SK-N-SH treated with all-trans-retinoic acid at 6 μM for 48 hours (cell line): ENCODE results near the gene TMED4.

Experiments used
- ATAC-seq: fragments of 200-7000 bp; cut with Tn5 transposase; 3 replicates; pipeline ENCODE4 v1.9.1; 2020; ENCODE audit warnings: mild to moderate bottlenecking, moderate library complexity
- BACH2 ChIP-seq: fragments of 250-450 bp; sonication (Bioruptor Pico); IDR thresholded peaks from 2 replicates; pipeline ENCODE4 v1.9.0; 2021; ENCODE audit warnings: mild to moderate bottlenecking, borderline replicate concordance
- CSDC2 ChIP-seq: fragments of 250-450 bp; sonication (Bioruptor Pico); IDR thresholded peaks from 2 replicates; pipeline ENCODE4 v1.5.0; 2020; ENCODE audit warnings: mild to moderate bottlenecking, moderate library complexity
- ESRRG ChIP-seq: fragments of 250-450 bp; sonication (Bioruptor Pico); IDR thresholded peaks from 2 replicates; pipeline ENCODE4 v1.6.1; 2021; ENCODE audit warnings: mild to moderate bottlenecking
- GLIS3 ChIP-seq: fragments of 250-450 bp; sonication (Bioruptor Pico); IDR thresholded peaks from 2 replicates; pipeline ENCODE4 v1.5.0; 2020; ENCODE audit warnings: mild to moderate bottlenecking, moderate library complexity
- ISL1 ChIP-seq: fragments of 250-450 bp; sonication (Bioruptor Pico); IDR thresholded peaks from 2 replicates; pipeline ENCODE4 v2.1.2; 2022; ENCODE audit warnings: mild to moderate bottlenecking, moderate library complexity
- OSR1 ChIP-seq: fragments of 250-450 bp; sonication (Bioruptor Pico); IDR thresholded peaks from 2 replicates; pipeline ENCODE4 v1.8.0; 2022; ENCODE audit warnings: moderate library complexity, mild to moderate bottlenecking, inconsistent platforms
- PPARA ChIP-seq: fragments of 250-450 bp; sonication (Bioruptor Pico); IDR thresholded peaks from 2 replicates; pipeline ENCODE4 v1.5.0; 2020; ENCODE audit warnings: mild to moderate bottlenecking, borderline replicate concordance
- RARB ChIP-seq: fragments of 250-450 bp; sonication (Bioruptor Pico); IDR thresholded peaks from 2 replicates; pipeline ENCODE4 v1.8.0; 2021; ENCODE audit warnings: mild to moderate bottlenecking, moderate library complexity
- SNAI2 ChIP-seq: fragments of 250-450 bp; sonication (Bioruptor Pico); IDR thresholded peaks from 2 replicates; pipeline ENCODE4 v1.5.0; 2020; ENCODE audit warnings: mild to moderate bottlenecking, moderate library complexity
- TOX ChIP-seq: fragments of 250-450 bp; sonication (Bioruptor Pico); IDR thresholded peaks from 2 replicates; pipeline ENCODE4 v1.8.0; 2021; ENCODE audit warnings: mild to moderate bottlenecking, moderate library complexity, borderline replicate concordance
- ZC3H10 ChIP-seq: fragments of 250-450 bp; sonication (Bioruptor Pico); IDR thresholded peaks from 2 replicates; pipeline ENCODE4 v1.5.1; 2021; ENCODE audit warnings: mild to moderate bottlenecking, moderate library complexity
- ZFP3 ChIP-seq: fragments of 250-450 bp; sonication (Bioruptor Pico); IDR thresholded peaks from 2 replicates; pipeline ENCODE4 v1.5.0; 2020; ENCODE audit warnings: mild to moderate bottlenecking, moderate library complexity
- ZFP30 ChIP-seq: fragments of 450-650 bp; formaldehyde crosslinking; IDR thresholded peaks from 2 replicates; pipeline ENCODE4 v1.5.0; 2022; ENCODE audit warnings: mild to moderate bottlenecking, moderate library complexity
- ZNF70 ChIP-seq: fragments of 450-650 bp; formaldehyde crosslinking; IDR thresholded peaks from 2 replicates; pipeline ENCODE4 v1.5.0; 2020; ENCODE audit warnings: mild to moderate bottlenecking, moderate library complexity
- ZNF8 ChIP-seq: fragments of 450-650 bp; formaldehyde crosslinking; IDR thresholded peaks from 2 replicates; pipeline ENCODE4 v1.5.0; 2020; ENCODE audit warnings: mild to moderate bottlenecking, moderate library complexity
- TF ChIP-seq, protein P1 (sequence below): fragments of 250-450 bp; sonication (Bioruptor Pico); IDR thresholded peaks from 2 replicates; pipeline ENCODE4 v1.5.1; 2020; ENCODE audit warnings: low read depth, mild to moderate bottlenecking, moderate library complexity
- TF ChIP-seq, protein P2 (sequence below): fragments of 250-450 bp; sonication (Bioruptor Pico); IDR thresholded peaks from 2 replicates; pipeline ENCODE4 v1.5.1; 2021; ENCODE audit warnings: mild to moderate bottlenecking, moderate library complexity
- TF ChIP-seq, protein P3 (sequence below): fragments of 250-450 bp; sonication (Bioruptor Pico); IDR thresholded peaks from 2 replicates; pipeline ENCODE4 v1.8.0; 2021; ENCODE audit warnings: low read depth, mild to moderate bottlenecking, moderate library complexity, borderline replicate concordance
- TF ChIP-seq, protein P4 (sequence below): fragments of 250-450 bp; sonication (Bioruptor Pico); IDR thresholded peaks from 2 replicates; pipeline ENCODE4 v1.8.0; 2020; ENCODE audit warnings: mild to moderate bottlenecking, moderate library complexity, borderline replicate concordance
- TF ChIP-seq, protein P5 (sequence below): fragments of 250-450 bp; sonication (Bioruptor Pico); IDR thresholded peaks from 2 replicates; pipeline ENCODE4 v1.5.0; 2020; ENCODE audit warnings: mild to moderate bottlenecking, moderate library complexity

The TMED4 gene

DNA sequence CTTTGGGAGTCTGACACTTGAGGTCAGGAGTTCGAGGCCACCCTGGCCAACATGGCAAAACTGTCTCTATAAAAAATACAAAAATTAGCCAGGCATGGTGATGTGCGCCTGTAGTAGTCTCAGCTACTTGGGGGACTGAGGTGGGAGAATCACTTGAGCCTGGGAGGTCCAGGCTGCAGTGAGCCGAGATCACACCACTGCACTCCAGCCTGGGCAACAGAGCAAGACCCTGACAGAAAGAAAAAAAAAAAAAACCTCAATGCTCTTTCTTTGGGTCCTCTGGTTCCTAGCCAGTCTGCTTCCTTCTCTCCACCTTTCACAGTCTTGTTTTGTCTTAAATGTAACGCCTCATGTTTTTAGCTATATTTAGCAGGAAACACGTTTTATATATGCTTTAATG lies 33.8 kb upstream of the TMED4 start:
- no peak for ATAC-seq
- TF ChIP-seq ZNF8 (CRISPR knock-in tag) = no peak
- TF ChIP-seq, protein P1, sequence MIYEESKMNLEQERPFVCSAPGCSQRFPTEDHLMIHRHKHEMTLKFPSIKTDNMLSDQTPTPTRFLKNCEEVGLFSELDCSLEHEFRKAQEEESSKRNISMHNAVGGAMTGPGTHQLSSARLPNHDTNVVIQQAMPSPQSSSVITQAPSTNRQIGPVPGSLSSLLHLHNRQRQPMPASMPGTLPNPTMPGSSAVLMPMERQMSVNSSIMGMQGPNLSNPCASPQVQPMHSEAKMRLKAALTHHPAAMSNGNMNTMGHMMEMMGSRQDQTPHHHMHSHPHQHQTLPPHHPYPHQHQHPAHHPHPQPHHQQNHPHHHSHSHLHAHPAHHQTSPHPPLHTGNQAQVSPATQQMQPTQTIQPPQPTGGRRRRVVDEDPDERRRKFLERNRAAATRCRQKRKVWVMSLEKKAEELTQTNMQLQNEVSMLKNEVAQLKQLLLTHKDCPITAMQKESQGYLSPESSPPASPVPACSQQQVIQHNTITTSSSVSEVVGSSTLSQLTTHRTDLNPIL (CRISPR knock-in tag) = no peak
- no peak for TF ChIP-seq CSDC2
- no peak for TF ChIP-seq ZFP30
- TF ChIP-seq OSR1 (CRISPR knock-in tag) = no peak
- no peak for TF ChIP-seq TOX (CRISPR knock-in tag)
- TF ChIP-seq, protein P2, sequence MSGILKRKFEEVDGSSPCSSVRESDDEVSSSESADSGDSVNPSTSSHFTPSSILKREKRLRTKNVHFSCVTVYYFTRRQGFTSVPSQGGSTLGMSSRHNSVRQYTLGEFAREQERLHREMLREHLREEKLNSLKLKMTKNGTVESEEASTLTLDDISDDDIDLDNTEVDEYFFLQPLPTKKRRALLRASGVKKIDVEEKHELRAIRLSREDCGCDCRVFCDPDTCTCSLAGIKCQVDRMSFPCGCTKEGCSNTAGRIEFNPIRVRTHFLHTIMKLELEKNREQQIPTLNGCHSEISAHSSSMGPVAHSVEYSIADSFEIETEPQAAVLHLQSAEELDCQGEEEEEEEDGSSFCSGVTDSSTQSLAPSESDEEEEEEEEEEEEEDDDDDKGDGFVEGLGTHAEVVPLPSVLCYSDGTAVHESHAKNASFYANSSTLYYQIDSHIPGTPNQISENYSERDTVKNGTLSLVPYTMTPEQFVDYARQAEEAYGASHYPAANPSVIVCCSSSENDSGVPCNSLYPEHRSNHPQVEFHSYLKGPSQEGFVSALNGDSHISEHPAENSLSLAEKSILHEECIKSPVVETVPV (CRISPR knock-in tag) = no peak
- no peak for TF ChIP-seq ZC3H10 (CRISPR knock-in tag)
- TF ChIP-seq, protein P3, sequence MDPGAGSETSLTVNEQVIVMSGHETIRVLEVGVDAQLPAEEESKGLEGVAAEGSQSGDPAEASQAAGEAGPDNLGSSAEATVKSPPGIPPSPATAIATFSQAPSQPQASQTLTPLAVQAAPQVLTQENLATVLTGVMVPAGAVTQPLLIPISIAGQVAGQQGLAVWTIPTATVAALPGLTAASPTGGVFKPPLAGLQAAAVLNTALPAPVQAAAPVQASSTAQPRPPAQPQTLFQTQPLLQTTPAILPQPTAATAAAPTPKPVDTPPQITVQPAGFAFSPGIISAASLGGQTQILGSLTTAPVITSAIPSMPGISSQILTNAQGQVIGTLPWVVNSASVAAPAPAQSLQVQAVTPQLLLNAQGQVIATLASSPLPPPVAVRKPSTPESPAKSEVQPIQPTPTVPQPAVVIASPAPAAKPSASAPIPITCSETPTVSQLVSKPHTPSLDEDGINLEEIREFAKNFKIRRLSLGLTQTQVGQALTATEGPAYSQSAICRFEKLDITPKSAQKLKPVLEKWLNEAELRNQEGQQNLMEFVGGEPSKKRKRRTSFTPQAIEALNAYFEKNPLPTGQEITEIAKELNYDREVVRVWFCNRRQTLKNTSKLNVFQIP = no peak
- TF ChIP-seq ISL1 (CRISPR knock-in tag) = no peak
- TF ChIP-seq BACH2 (CRISPR knock-in tag) = no peak
- TF ChIP-seq RARB (CRISPR knock-in tag) = no peak
- TF ChIP-seq ZFP3 (CRISPR knock-in tag) = no peak
- TF ChIP-seq ZNF70 (CRISPR knock-in tag) = no peak
- TF ChIP-seq, protein P4, sequence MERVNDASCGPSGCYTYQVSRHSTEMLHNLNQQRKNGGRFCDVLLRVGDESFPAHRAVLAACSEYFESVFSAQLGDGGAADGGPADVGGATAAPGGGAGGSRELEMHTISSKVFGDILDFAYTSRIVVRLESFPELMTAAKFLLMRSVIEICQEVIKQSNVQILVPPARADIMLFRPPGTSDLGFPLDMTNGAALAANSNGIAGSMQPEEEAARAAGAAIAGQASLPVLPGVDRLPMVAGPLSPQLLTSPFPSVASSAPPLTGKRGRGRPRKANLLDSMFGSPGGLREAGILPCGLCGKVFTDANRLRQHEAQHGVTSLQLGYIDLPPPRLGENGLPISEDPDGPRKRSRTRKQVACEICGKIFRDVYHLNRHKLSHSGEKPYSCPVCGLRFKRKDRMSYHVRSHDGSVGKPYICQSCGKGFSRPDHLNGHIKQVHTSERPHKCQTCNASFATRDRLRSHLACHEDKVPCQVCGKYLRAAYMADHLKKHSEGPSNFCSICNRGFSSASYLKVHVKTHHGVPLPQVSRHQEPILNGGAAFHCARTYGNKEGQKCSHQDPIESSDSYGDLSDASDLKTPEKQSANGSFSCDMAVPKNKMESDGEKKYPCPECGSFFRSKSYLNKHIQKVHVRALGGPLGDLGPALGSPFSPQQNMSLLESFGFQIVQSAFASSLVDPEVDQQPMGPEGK = no peak
- TF ChIP-seq GLIS3 (CRISPR knock-in tag) = no peak
- TF ChIP-seq PPARA (CRISPR knock-in tag) = no peak

DNA sequence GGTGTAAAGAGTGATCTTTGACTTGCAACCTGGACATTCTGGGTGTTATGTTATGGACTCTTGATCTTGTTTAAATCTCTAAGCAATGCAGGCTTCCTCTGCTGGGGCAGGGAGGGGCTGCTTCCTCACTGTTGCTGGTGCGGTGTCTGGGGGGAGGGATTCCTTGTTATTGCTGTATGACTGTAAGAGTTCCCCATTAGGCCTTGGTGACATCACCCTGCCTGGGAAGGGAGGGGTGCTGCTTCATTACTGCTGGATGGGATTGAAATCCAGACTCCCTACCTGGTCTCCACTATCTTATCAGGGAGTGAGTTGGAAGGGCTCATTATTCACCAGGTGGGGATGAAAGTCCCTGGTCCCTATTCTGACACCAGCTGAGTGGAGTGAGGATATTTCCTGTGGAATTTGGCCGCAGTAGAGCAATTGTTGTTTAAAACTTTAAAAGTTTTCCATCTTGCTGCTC lies 33.1 kb upstream of the TMED4 start:
- no peak; the same call in 2 of the 3 replicates for ATAC-seq
- TF ChIP-seq TOX (CRISPR knock-in tag) (no peak), ZNF8 (CRISPR knock-in tag) (no peak), BACH2 (CRISPR knock-in tag) (no peak), OSR1 (CRISPR knock-in tag) (no peak), PPARA (CRISPR knock-in tag) (no peak), GLIS3 (CRISPR knock-in tag) (no peak), CSDC2 (no peak), SNAI2 (CRISPR knock-in tag) (no peak), ESRRG (CRISPR knock-in tag) (no peak), ZNF70 (CRISPR knock-in tag) (no peak), ZC3H10 (CRISPR knock-in tag) (no peak)
- TF ChIP-seq, protein P2 (CRISPR knock-in tag) = no peak
- TF ChIP-seq, protein P1 (CRISPR knock-in tag) = no peak
- TF ChIP-seq, protein P5, sequence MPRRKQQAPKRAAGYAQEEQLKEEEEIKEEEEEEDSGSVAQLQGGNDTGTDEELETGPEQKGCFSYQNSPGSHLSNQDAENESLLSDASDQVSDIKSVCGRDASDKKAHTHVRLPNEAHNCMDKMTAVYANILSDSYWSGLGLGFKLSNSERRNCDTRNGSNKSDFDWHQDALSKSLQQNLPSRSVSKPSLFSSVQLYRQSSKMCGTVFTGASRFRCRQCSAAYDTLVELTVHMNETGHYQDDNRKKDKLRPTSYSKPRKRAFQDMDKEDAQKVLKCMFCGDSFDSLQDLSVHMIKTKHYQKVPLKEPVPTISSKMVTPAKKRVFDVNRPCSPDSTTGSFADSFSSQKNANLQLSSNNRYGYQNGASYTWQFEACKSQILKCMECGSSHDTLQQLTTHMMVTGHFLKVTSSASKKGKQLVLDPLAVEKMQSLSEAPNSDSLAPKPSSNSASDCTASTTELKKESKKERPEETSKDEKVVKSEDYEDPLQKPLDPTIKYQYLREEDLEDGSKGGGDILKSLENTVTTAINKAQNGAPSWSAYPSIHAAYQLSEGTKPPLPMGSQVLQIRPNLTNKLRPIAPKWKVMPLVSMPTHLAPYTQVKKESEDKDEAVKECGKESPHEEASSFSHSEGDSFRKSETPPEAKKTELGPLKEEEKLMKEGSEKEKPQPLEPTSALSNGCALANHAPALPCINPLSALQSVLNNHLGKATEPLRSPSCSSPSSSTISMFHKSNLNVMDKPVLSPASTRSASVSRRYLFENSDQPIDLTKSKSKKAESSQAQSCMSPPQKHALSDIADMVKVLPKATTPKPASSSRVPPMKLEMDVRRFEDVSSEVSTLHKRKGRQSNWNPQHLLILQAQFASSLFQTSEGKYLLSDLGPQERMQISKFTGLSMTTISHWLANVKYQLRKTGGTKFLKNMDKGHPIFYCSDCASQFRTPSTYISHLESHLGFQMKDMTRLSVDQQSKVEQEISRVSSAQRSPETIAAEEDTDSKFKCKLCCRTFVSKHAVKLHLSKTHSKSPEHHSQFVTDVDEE (CRISPR knock-in tag) = no peak
- TF ChIP-seq, protein P4 = no peak
- TF ChIP-seq, protein P3 = no peak
